Rectal smooth muscle tissue (tissue), 1 donor: ENCODE measurements around the gene AGAP1.

Experiments
- H3K27ac ChIP-seq: one replicate; pipeline ENCODE4 v1.7.0; 2013; ENCODE audit warnings: low read depth, low read length, inconsistent platforms
- H3K27me3 ChIP-seq: one replicate; pipeline ENCODE4 v1.7.0; 2013; ENCODE audit warnings: low read length; ENCODE audit not compliant: control insufficient read depth, insufficient read depth
- H3K36me3 ChIP-seq: one replicate; pipeline ENCODE4 v1.7.0; 2013; ENCODE audit warnings: low read length; ENCODE audit not compliant: control insufficient read depth, insufficient read depth
- H3K4me1 ChIP-seq: one replicate; pipeline ENCODE4 v1.7.0; 2013; ENCODE audit warnings: low read length; ENCODE audit not compliant: control insufficient read depth, insufficient read depth
- H3K4me3 ChIP-seq: one replicate; pipeline ENCODE4 v1.7.0; 2013; ENCODE audit warnings: low read length
- H3K9ac ChIP-seq: one replicate; pipeline ENCODE4 v1.7.0; 2013; ENCODE audit warnings: low read length

The AGAP1 gene

GRCh38 chr2:235893129-235893698 lies 399.4 kb downstream of the AGAP1 start:
- H3K27me3 ChIP-seq = no peaks in the 10 kb centered on the region
- no peak overlapping the region for H3K27ac ChIP-seq
- no peaks in the 10 kb centered on the region for H3K4me1 ChIP-seq
- H3K36me3 ChIP-seq = peaks cover 8% of the 10 kb centered on the region
- no peak overlapping the region for H3K9ac ChIP-seq
- H3K4me3 ChIP-seq = no peak overlapping the region

DNA sequence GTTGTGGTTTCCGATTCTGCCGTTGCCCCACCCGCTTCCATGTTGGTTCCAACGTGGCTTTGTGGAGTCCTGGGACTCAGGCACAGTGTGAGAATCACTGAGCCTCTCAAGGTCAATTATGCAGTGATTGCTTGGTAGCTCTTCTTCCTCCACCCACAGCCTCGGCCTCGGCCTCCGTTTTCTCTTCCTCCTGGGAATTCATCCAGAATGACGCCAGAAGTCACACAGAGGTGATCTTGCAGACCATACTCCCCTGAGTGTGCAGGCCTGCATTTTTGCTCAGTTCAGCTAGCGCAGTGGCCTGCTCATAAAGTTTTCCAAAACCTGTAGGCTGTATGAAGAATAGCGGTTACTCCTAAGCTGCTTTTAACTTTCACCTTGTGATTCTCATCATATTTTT lies 401.0 kb downstream of the AGAP1 start:
- Histone ChIP-seq H3K4me3 (no peak overlapping the region), H3K27ac (no peak overlapping the region), H3K9ac (no peak overlapping the region), H3K4me1 (no peaks in the 10 kb centered on the region), H3K27me3 (no peaks in the 10 kb centered on the region), H3K36me3 (peaks cover 8% of the 10 kb centered on the region)

- Histone ChIP-seq H3K9ac (no peak overlapping the region), H3K27me3 (no peaks in the 10 kb centered on the region), H3K36me3 (peaks cover 8% of the 10 kb centered on the region), H3K4me1 (no peaks in the 10 kb centered on the region), H3K4me3 (no peak overlapping the region), H3K27ac (no peak overlapping the region)
Observed at GRCh38 chr2:235896061-235896460, 402.2 kb downstream of the AGAP1 start.

- Histone ChIP-seq H3K27me3 (no peaks in the 10 kb centered on the region), H3K9ac (no peak overlapping the region), H3K4me1 (no peaks in the 10 kb centered on the region), H3K4me3 (no peak overlapping the region), H3K27ac (no peak overlapping the region), H3K36me3 (peaks cover 8% of the 10 kb centered on the region)
Observed at GRCh38 chr2:235897992-235898391, 404.1 kb downstream of the AGAP1 start.

DNA sequence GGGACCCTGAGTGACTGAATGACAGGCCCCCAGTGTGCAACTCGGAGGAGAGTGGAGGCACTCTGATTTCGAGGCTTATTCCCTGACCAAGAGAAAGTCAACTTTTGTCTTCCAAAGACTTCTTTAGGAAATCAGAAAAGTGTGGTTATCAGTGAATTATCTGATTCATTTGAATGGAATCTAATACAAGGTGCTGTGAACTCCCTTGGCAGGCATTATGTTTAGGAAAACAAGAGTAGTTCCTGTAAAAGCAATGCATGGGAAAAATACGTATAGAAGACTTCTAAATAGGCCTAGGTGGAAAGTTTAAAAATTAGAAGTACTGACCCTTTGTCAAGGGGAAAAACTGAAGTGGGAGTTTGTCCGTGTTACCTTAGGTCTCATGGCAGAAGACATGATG lies 404.9 kb downstream of the AGAP1 start:
- H3K4me3 ChIP-seq = no peak overlapping the region
- no peak overlapping the region for H3K9ac ChIP-seq
- H3K4me1 ChIP-seq = no peaks in the 10 kb centered on the region
- peaks cover 4% of the 10 kb centered on the region for H3K36me3 ChIP-seq
- H3K27me3 ChIP-seq = no peaks in the 10 kb centered on the region
- no peak overlapping the region for H3K27ac ChIP-seq

DNA sequence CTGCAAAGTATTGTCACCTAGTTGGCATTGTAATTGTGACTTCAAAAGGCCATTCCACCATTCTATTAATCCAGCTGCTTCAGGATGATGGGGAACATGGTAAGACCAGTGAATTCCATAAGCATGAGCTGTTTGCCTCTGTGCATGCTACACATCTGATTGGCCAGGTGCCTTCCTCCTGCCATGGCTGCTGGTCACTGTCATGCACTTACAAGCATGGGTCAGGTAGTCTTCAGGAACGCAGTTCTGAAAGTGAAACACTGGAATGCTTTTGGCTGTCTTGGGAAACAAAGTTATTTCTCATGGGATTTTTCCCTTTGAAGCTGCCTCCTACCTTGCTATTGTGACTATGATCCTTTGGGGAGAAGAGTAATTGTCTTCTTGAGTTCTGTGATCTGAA lies 406.8 kb downstream of the AGAP1 start:
- H3K36me3 ChIP-seq = no peaks in the 10 kb centered on the region
- no peaks in the 10 kb centered on the region for H3K4me1 ChIP-seq
- H3K27me3 ChIP-seq = no peaks in the 10 kb centered on the region
- H3K9ac ChIP-seq = no peak overlapping the region
- H3K27ac ChIP-seq = no peak overlapping the region
- H3K4me3 ChIP-seq = no peak overlapping the region

GRCh38 chr2:235901243-235901642 lies 407.4 kb downstream of the AGAP1 start:
- Histone ChIP-seq H3K36me3 (no peaks in the 10 kb centered on the region), H3K4me3 (no peak overlapping the region), H3K9ac (no peak overlapping the region), H3K27ac (no peak overlapping the region), H3K4me1 (no peaks in the 10 kb centered on the region), H3K27me3 (no peaks in the 10 kb centered on the region)

GRCh38 chr2:235903782-235904584 lies 410.1 kb downstream of the AGAP1 start:
- Histone ChIP-seq H3K9ac (no peak overlapping the region), H3K27me3 (no peaks in the 10 kb centered on the region), H3K4me3 (no peak overlapping the region), H3K4me1 (no peaks in the 10 kb centered on the region), H3K27ac (no peak overlapping the region), H3K36me3 (peaks cover 3% of the 10 kb centered on the region)

DNA sequence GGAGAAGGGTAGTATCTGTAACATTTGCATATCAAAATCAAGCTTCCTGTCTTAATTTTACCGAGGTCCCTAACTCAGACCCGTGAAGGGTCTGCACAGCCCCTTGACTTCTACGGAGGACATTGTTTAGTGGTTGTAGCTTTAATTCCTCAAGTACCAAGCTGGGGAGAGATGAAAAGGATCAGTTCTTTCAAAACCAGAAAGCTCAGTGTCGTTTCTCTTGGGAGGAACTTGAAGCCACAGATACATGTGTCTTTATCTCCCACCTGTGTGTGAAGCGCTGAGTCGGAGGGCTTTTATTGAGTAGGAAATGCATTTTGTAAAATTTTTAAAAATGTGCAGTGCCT lies 410.7 kb downstream of the AGAP1 start:
- Histone ChIP-seq H3K4me1 (no peaks in the 10 kb centered on the region), H3K27ac (no peak overlapping the region), H3K36me3 (peaks cover 3% of the 10 kb centered on the region), H3K27me3 (no peaks in the 10 kb centered on the region), H3K4me3 (no peak overlapping the region), H3K9ac (no peak overlapping the region)

DNA sequence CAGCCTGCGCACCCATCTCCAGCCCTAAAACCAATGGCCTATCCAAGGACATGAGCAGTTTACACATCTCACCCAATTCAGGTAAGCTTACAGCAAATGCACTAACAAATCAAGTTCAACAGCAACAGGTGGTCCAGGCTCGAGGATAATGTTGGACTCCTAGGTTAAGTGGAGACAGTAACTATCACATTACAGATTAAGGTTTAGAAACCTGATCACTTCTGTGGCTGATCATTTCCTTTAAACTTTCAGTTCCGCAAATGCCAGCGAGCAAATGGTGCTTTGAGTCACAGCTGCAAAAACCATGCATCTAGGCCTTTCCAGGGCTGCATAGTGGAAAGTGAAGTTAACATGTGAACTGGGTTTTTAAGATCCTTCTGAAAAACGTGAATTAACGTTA lies 415.0 kb downstream of the AGAP1 start:
- Histone ChIP-seq H3K9ac (no peak overlapping the region), H3K4me1 (no peaks in the 10 kb centered on the region), H3K4me3 (no peak overlapping the region), H3K27me3 (no peaks in the 10 kb centered on the region), H3K27ac (no peak overlapping the region), H3K36me3 (peaks cover 3% of the 10 kb centered on the region)

- H3K36me3 ChIP-seq = peaks cover 3% of the 10 kb centered on the region
- H3K27me3 ChIP-seq = no peaks in the 10 kb centered on the region
- no peaks in the 10 kb centered on the region for H3K4me1 ChIP-seq
- no peak overlapping the region for H3K4me3 ChIP-seq
- no peak overlapping the region for H3K27ac ChIP-seq
- no peak overlapping the region for H3K9ac ChIP-seq
Observed at GRCh38 chr2:235909358-235909757, 415.5 kb downstream of the AGAP1 start.

GRCh38 chr2:235910067-235910466 lies 416.2 kb downstream of the AGAP1 start:
- H3K9ac ChIP-seq = no peak overlapping the region
- no peaks in the 10 kb centered on the region for H3K4me1 ChIP-seq
- no peak overlapping the region for H3K27ac ChIP-seq
- H3K4me3 ChIP-seq = no peak overlapping the region
- H3K27me3 ChIP-seq = no peaks in the 10 kb centered on the region
- H3K36me3 ChIP-seq = peaks cover 3% of the 10 kb centered on the region

GRCh38 chr2:235911125-235911524 lies 417.3 kb downstream of the AGAP1 start:
- Histone ChIP-seq H3K4me1 (no peaks in the 10 kb centered on the region), H3K27me3 (no peaks in the 10 kb centered on the region), H3K4me3 (no peak overlapping the region), H3K27ac (no peak overlapping the region), H3K36me3 (peaks cover 3% of the 10 kb centered on the region), H3K9ac (no peak overlapping the region)
